Psoas muscle (tissue), 8 donors: ENCODE results near the gene SPATA6. TPM values are rescaled to one million over a fixed set of nuclear protein-coding genes. Genes with fewer than 3 reads are reported as not detected.

Source experiments
- ATAC-seq, 4 donors: fragments of 200-7000 bp; cut with Tn5 transposase; one replicate each; pipeline ENCODE4 v1.9.1; 2020; ENCODE audit warnings: moderate library complexity in 3 of 4, mild to moderate bottlenecking in 2 of 4
- DNase-seq, 2 donors: peaks; one replicate each; pipeline ENCODE4 v3.0.0-alpha.2; 2020
- H3K27ac ChIP-seq: fragments of 200-600 bp; one replicate; pipeline ENCODE4 v1.8.0; 2022
- H3K27me3 ChIP-seq, 3 donors: fragments of 200-600 bp in 1 of 3; one replicate each; pipeline versions ENCODE4 v1.6.1 to v1.8.0; 2013 to 2022; ENCODE audit warnings: low read length in 2 of 3, mild to moderate bottlenecking in 2 of 3, moderate library complexity in 1 of 3; ENCODE audit not compliant: insufficient read depth in 3 of 3
- H3K36me3 ChIP-seq, 2 donors: fragments of 200-600 bp in 1 of 2; one replicate each; pipeline versions ENCODE4 v1.6.1 to v1.8.0; 2013 to 2022; ENCODE audit warnings: low read depth in 1 of 2, mild to moderate bottlenecking in 1 of 2, moderate library complexity in 1 of 2; ENCODE audit not compliant: insufficient read depth in 1 of 2
- H3K4me1 ChIP-seq: fragments of 200-600 bp; one replicate; pipeline ENCODE4 v1.8.0; 2022
- H3K4me3 ChIP-seq: fragments of 200-600 bp; one replicate; pipeline ENCODE4 v1.8.0; 2022; ENCODE audit warnings: mild to moderate bottlenecking
- H3K9me3 ChIP-seq: fragments of 200-600 bp; one replicate; pipeline ENCODE4 v1.8.0; 2022
- CTCF ChIP-seq: fragments of 200-600 bp; IDR thresholded peaks from one replicate; pipeline ENCODE4 v1.8.0; 2022; ENCODE audit warnings: antibody characterized with exemption
- WGBS, 3 donors: extraction: QIAGEN DNeasy Blood & Tissue Kit; methylation state at CpG; one replicate each; pipeline versions ENCODE4 v1.1.6 to v1.1.7; 2013; 5-methylcytosine and 5-hydroxymethylcytosine counted together
- intact Hi-C, 2 donors: fragments of 100-400 bp; cut with DNase I; formaldehyde crosslinking; loops; one replicate each; pipeline versions ENCODE4 v1.11.0 to v1.14.2; 2022
- polyA plus RNA-seq, 3 donors: library from polyadenylated mRNA; stranded (reverse); fragments of 200-250 nt; gene quantifications; one replicate each; pipeline ENCODE4 v1.2.3, GENCODE V29; 2013
- total RNA-seq, 4 donors: library from RNA; stranded (reverse); fragmentation: NEBNext Ultra II Directional in 2 of 4; extraction: Animal tissue kit (Norgen Biotek cat#: 25700) in 2 of 4; gene quantifications; one replicate each; pipeline versions ENCODE4 v1.2.1 to v1.2.4, GENCODE V29; 2021 to 2023
- donor health status: healthy with polysubstance abuse.
- donor health status: DM: no; HTN: no; CAD: no; lungs with moderate emphysema.
- donor health status: Bipolar disorder and iron deficiency.
- donor health status: healthy.
- donor health status: DM: yes; HTN: yes; CAD: no.
- donor health status: DM: no; HTN: no; CAD: no.
- donor health status: DM: no; HTN: no; CAD: no.
- donor health status: DM: yes; HTN: yes; CAD: no.

Gene SPATA6
- total and polyA plus RNA-seq, 7 donors, result 0.63 to 5.3 (median 3.0) TPM

GRCh38 chr1:48405940-48406339 is 66.1 kb downstream of the SPATA6 start:
- Histone ChIP-seq H3K4me1 (no peaks in the 10 kb centered on the region), H3K27me3 (no peaks in the 10 kb centered on the region), H3K27ac (no peak overlapping the region), H3K9me3 (no peaks in the 10 kb centered on the region), H3K36me3 (no peaks in the 10 kb centered on the region), H3K4me3 (no peak overlapping the region)
- 93 to 99% (median 94%) methylated on average over 2 of the region's 2 CpGs for WGBS, 3 donors
- no peak for TF ChIP-seq CTCF
- intact Hi-C loops, result no loop called here
- ATAC-seq, result no peak
- DNase-seq, result no peak

GRCh38 chr1:48405400-48405799 is 66.6 kb downstream of the SPATA6 start:
- Histone ChIP-seq H3K27me3 (no peaks in the 10 kb centered on the region), H3K4me3 (no peak overlapping the region), H3K4me1 (no peaks in the 10 kb centered on the region), H3K27ac (no peak overlapping the region), H3K36me3 (no peaks in the 10 kb centered on the region), H3K9me3 (no peaks in the 10 kb centered on the region)
- ATAC-seq (peak in 1 of 4 donors; percentile 53), DNase-seq (peak in 1 of 2 donors; percentile 50)
- WGBS, 3 donors, result 93 to 100% (median 95%) methylated on average over 1 of the region's 1 CpG
- no peak for TF ChIP-seq CTCF
- intact Hi-C loops, result no loop called here

- ATAC-seq (no peak), DNase-seq (no peak)
- 89 to 95% (median 91%) methylated on average over 2 of the region's 2 CpGs for WGBS, 3 donors
- Histone ChIP-seq H3K4me3 (no peak overlapping the region), H3K27me3 (no peaks in the 10 kb centered on the region), H3K9me3 (no peaks in the 10 kb centered on the region), H3K27ac (no peak overlapping the region), H3K36me3 (peaks cover 0 to 7% of the 10 kb centered on the region in 2 donors), H3K4me1 (no peaks in the 10 kb centered on the region)
- TF ChIP-seq CTCF, result no peak
- intact Hi-C loops, result no loop called here
These were observed 69.4 kb downstream of the SPATA6 start for GRCh38 chr1:48402599-48402998.

GRCh38 chr1:48396208-48396607 is 75.8 kb downstream of the SPATA6 start:
- Histone ChIP-seq H3K9me3 (no peaks in the 10 kb centered on the region), H3K27me3 (no peaks in the 10 kb centered on the region), H3K27ac (no peak overlapping the region), H3K4me3 (no peak overlapping the region), H3K4me1 (no peaks in the 10 kb centered on the region), H3K36me3 (peaks cover 0 to 7% of the 10 kb centered on the region in 2 donors)
- WGBS, 3 donors, result 68 to 98% (median 98%) methylated on average over 2 of the region's 2 CpGs
- no peak for TF ChIP-seq CTCF
- ATAC-seq (no peak), DNase-seq (no peak)
- intact Hi-C loops, result no loop called here

GRCh38 chr1:48391926-48392325 is 80.1 kb downstream of the SPATA6 start:
- Histone ChIP-seq H3K27me3 (no peaks in the 10 kb centered on the region), H3K4me3 (no peak overlapping the region), H3K36me3 (no peaks in the 10 kb centered on the region), H3K27ac (no peak overlapping the region), H3K4me1 (no peaks in the 10 kb centered on the region), H3K9me3 (no peaks in the 10 kb centered on the region)
- DNase-seq (no peak), ATAC-seq (no peak)
- no peak for TF ChIP-seq CTCF
- WGBS, 3 donors, result 98 to 99% (median 99%) methylated on average over 2 of the region's 2 CpGs
- intact Hi-C loops, result no loop called here
